ENCODE data around the gene C19orf25.
"Not testable (repeated sequence)": the region's sequence is repeated elsewhere in the genome, so short reads cannot be mapped to it uniquely, and the experiment has no call there.

DNA sequence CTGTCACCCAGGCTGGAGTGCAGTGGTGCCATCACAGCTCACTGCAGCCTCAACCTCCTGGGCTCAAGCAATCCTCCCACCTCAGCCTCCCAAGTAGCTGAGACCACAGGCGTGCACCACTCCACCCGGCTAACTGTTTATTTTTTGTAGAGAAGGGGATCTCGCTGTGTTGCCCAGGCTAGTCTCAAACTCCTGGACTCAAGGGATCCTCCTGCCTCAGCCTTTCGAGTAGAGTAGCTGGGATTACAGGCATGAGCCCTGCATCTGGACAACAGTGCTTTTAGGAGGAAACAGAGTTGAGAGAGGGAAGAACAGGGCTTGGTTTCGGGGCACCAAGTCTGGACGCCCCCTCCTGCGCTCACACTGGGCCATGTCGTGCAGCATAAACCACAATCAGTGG is 40.8 kb upstream of the C19orf25 start:
- not testable (repeated sequence) for TF ChIP-seq POLR2A (IDR thresholded peaks at IDR 0.05; ENCODE audit: low read depth, low read length); POLR2AphosphoS5 (IDR thresholded peaks at IDR 0.05; ENCODE audit: low read depth, low read length); TAF1 (IDR thresholded peaks at IDR 0.05; ENCODE audit: borderline replicate concordance, low read depth, low read length)

Data from GM12892 (cell line).